Uterus (tissue), 2 donors: ENCODE measurements around the gene RPS15.

ENCODE experiments used
- CTCF ChIP-seq, 4 experiments: fragments of 200-600 bp in 2 of 4; fragments of 450-650 bp in 2 of 4; sonication (generic) in 2 of 4; IDR thresholded peaks; one replicate each; pipeline ENCODE4 v1.5.1; 2016 to 2019; ENCODE audit warnings: antibody characterized with exemption in 4 of 4, mild to moderate bottlenecking in 2 of 4, moderate library complexity in 1 of 4
- POLR2A ChIP-seq, 2 donors: fragments of 450-650 bp; IDR thresholded peaks; one replicate each; pipeline ENCODE4 v1.6.1; 2016; ENCODE audit warnings: antibody characterized with exemption in 2 of 2, mild to moderate bottlenecking in 1 of 2, moderate library complexity in 1 of 2

GRCh38 chr19:1441677-1442438, 3.7 kb downstream of the RPS15 start:
- TF ChIP-seq POLR2A (IDR thresholded peaks at IDR 0.05) = no peak
- TF ChIP-seq CTCF (IDR thresholded peaks at IDR 0.05) = no peak
